Hematopoietic multipotent progenitor cell treated with erythropoietin and hydrocortisone succinate and interleukin-3 and kit ligand, for 6 days (in vitro differentiated cells): ENCODE results near the gene CLDN25.
A peak's percentile ranks its signal among the peaks of the same experiment; 100 is the strongest.

Source experiments
- DNase-seq: peaks from one replicate; pipeline ENCODE4 v3.0.0-alpha.2; 2015

Gene CLDN25

DNA sequence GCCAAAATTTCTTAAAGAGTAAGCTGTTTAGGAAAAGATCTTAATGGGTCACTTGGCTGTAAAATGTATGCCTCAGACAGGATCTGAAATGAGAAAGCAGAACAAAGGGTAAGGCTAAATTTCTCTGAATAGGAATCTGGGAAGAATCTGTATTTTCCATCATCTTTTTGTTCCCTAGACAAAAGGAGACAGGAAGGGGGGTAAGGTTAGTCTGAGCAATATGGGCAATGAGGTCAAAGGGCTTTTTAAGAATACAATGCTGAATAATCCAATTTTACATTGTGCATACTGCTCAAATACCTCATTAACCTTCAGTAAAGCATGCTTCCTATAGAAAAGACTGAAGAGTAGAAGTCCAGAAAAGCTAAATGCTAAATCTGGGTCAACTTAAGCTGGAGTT is 34.6 kb downstream of the CLDN25 start:
- DNase-seq = no peak

DNA sequence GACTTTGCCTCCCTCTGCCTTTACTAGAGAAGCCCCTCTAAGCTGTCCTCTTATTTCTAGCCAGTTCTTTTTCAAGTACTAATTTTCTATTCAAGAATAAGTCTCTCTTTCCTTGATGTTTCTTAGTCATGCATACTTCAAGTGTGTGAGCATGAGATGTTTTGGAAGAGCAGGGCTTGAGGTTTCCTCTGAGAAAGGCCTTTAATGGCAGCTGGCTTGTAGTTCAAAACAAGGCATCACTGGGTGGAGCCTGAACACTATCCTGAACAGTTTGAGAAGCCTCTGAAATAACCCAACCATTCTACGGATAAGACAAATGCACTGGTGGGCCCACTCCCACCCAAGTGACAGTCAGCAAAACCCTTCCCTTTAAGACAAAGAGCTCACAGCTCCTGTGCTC is 37.6 kb downstream of the CLDN25 start:
- DNase-seq = no peak

DNA sequence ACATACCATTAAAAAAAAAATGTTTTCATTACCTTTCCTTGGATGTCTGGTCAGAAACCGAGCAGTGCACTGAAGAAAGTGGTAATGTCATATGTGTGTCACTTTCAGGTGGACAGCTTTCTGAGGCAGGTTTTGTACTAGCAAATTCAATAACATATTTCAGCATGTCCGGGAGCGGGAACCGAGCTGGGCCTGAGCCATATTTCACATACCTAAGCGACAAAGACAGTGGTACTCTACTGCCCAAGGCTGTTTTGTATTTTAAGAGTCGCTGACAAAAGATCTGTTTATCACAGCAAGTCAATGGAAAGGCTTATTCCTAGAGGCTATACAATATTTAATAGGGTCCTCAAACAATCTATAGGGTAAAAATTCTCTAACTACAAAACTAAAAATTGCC is 38.0 kb downstream of the CLDN25 start:
- no peak for DNase-seq

DNA sequence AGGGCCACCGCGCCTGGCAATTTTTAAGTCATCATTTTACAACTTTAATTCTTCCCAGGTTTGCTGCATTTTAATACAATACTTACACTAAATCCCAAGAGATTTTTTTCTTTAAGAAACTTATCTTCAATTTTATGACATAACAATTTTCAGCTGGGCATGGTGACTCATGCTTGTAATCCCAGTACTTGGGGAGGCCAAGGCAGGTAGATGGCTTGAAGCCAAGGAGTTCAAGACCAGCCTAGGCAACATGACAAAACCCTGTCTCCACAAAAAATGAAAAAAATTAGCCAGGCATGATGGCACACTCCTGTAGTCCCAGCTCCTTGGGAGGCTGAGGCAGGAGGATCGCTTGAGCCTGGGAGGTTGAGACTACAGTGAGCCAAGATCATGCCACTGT is 38.8 kb downstream of the CLDN25 start:
- DNase-seq = peak; percentile 5

DNA sequence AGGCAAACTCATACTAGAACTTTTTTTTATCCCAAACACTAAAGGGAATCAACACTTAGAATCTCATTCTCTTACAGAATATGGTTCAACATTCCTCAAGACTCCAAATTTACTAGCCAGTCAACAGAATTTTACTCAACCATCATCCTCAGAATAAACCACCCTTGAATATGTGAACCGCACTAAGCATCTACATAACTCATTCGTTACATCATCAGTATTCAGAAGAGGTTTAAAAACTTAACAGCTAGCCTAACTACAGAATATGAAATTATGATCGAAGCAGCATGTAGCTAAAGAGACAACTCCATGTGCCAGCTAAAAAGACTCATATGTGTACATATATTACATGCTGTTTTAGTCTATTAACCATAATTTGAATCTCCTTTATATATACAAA is 47.9 kb downstream of the CLDN25 start:
- DNase-seq = no peak

DNA sequence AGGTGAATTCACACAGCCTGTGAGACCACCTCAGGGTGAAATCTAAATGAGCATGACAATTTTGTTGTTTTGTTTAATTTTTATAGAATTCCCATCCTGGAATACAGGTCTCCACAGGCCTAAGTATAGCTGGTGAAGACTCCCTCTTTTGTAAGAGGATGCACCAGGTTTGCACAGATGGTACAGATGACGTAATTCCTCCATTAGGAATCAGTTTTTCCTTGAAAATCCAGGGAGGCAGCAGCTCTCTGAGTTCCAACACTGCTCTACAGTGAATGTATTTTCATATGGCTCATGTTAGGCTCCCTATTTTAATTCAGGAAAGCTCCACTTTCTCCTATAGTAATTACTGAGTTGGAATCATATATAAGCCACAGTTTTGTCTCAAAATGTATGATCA is 48.6 kb downstream of the CLDN25 start:
- no peak for DNase-seq

DNA sequence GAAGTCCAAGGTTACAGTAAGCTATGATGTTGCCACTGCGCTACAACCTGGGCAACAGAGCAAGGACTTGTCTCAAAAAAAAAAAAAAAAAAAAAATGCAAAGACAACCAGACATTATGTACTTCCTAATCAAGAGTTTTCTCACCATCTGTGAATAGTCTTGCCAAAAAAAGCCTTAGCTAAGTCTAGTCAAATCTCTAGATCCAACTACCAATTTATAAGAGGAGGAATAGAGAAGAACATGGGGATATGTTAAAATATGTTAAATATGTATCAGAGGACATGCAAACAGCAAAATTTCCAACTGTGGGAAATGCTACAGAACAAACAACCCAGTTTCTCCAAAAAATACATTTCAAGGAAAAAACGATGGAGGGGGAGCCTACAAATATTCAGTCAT is 50.2 kb downstream of the CLDN25 start:
- DNase-seq = no peak
